ENCODE data around the gene SUN1. TPM values are rescaled to one million over a fixed set of nuclear protein-coding genes. Genes with fewer than 3 reads are reported as not detected.

Gene SUN1
- total and polyA plus RNA-seq, 10 of the 15 experiments (the other 5 are each of a cell fraction or from before 2014, with no cell fraction given) = 27.8 to 107 (median 65.8) TPM

- CTCF ChIA-PET = no interaction called here
- TF ChIP-seq FOXM1 (IDR thresholded peaks at IDR 0.05; ENCODE audit: low read depth, low read length) (no peak), HDGF (IDR thresholded peaks at IDR 0.05) (no peak), HDAC2 (IDR thresholded peaks at IDR 0.05) (no peak), ZBTB11 (CRISPR knock-in tag; IDR thresholded peaks at IDR 0.05) (no peak), CBFB (IDR thresholded peaks at IDR 0.05; ENCODE audit: low read depth) (no peak), SIX5 (IDR thresholded peaks at IDR 0.05; ENCODE audit: low read depth, low read length, severe bottlenecking) (no peak), GABPA (IDR thresholded peaks at IDR 0.05; ENCODE audit: low read depth) (no peak), ZBED1 (IDR thresholded peaks at IDR 0.05; ENCODE audit: borderline replicate concordance) (no peak), NR2F1 (conservative IDR thresholded peaks at IDR 0.05) (no peak), RELA (IDR thresholded peaks at IDR 0.05; ENCODE audit: borderline replicate concordance, partially characterized antibody) (no peak), TBL1XR1 (IDR thresholded peaks at IDR 0.05; ENCODE audit: low read depth, low read length) (no peak)
Measured at GRCh38 chr7:883055-884021, 51.1 kb downstream of the SUN1 start.

More at GRCh38 chr7:883055-884021, 51.1 kb downstream of the SUN1 start:
- Histone ChIP-seq H2AFZ (ENCODE audit: control insufficient read depth, low read depth, low read length) (no peak overlapping the region), H3K4me3 (no peak overlapping the region), H4K20me1 (ENCODE audit: control insufficient read depth, insufficient read depth) (peaks cover 3% of the 10 kb centered on the region; the same call in 1 of the 2 replicates), H3K36me3 (ENCODE audit: control insufficient read depth in 2 of 2, insufficient read depth in 2 of 2, low read length in 1 of 2) (peaks cover 0 to 19% of the 10 kb centered on the region in 2 experiments; a peak in 3 of 4 replicates), H3K4me1 (ENCODE audit: control insufficient read depth, insufficient read depth, low read length) (no peaks in the 10 kb centered on the region), H3K27me3 (replicated peaks in 1 of 2; ENCODE audit: control insufficient read depth in 2 of 2, insufficient read depth in 2 of 2, low read length in 1 of 2) (no peaks in the 10 kb centered on the region), H3K4me2 (ENCODE audit: control insufficient read depth, insufficient read depth) (no peak overlapping the region), H3K27ac (ENCODE audit: control insufficient read depth, insufficient read depth) (no peak overlapping the region), H3K79me2 (ENCODE audit: control insufficient read depth, insufficient read depth, low read length) (peaks cover 50% of the 10 kb centered on the region), H3K9ac (ENCODE audit: control insufficient read depth, insufficient read depth, low read length) (no peak overlapping the region), H3K9me3 (replicated peaks; ENCODE audit: control insufficient read depth, insufficient read depth, low read length) (no peaks in the 10 kb centered on the region; the same call in 2 of the 3 replicates)
- ChIA-PET SMC1A (ENCODE audit: uncharacterized antibody, unreplicated experiment) (no interaction called here), POLR2A (no interaction called here), RAD21 (ENCODE audit: unreplicated experiment) (no interaction called here)
- in situ Hi-C loops (cut with MboI) = no loop called here
- WGBS (ENCODE audit: insufficient coverage, insufficient replicate concordance, low lambda C conversion rate, missing lambda C conversion rate) = 97% methylated on average over 48 of the region's 50 CpGs
- FAIRE-seq (no peak), ATAC-seq (no peak), DNase-seq (ENCODE audit: low read depth, low spot score) (no peak)
- no TSS peak for BruUV-seq (replicated peaks)
- intact Hi-C loops (cut with micrococcal nuclease; ENCODE audit: unreplicated experiment) = no loop called here
